ENCODE measurements around the gene PRR13.
"Not testable (repeated sequence)": the region's sequence is repeated elsewhere in the genome, so short reads cannot be mapped to it uniquely, and the experiment has no call there.

The PRR13 gene

DNA sequence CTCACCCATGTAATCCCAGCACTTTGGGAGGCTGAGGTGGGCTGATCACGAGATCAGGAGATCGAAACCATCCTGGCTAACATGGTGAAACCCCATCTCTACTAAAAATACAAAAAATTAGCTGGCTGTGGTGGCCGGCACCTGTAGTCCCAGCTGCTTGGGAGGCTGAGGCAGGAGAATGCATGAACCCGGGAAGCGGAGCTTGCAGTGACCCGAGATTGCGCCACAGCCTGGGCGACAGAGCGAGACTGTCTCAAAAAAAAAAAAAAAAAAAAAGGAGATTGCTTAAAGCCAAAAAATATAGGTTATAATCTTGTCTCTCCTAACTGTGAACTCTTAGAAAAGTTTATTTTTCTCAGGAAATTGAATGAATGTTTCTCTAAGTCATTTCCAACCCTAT, 6.2 kb upstream of the PRR13 start:
- H3K4me3 ChIP-seq (ENCODE audit: low read depth, low read length) = not testable (repeated sequence)

DNA sequence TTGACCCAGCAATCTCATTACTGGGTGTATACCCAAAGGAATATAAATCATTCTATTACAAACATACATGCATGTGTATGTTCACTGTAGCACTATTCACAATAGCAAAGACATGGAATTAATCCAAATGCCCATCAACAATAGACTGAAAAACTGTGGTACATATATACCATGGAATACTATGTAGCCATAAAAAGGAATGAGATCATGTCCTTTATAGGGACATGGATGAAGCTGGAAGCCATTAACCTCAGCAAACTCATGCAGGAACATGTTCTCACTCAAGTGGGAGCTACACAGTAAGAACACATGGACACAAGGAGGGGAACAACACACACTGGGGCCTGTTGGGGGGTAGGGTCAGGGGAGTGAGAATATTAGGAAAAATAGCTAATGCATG, 2.0 kb upstream of the PRR13 start:
- H3K4me3 ChIP-seq (ENCODE audit: low read depth, low read length) = not testable (repeated sequence)

DNA sequence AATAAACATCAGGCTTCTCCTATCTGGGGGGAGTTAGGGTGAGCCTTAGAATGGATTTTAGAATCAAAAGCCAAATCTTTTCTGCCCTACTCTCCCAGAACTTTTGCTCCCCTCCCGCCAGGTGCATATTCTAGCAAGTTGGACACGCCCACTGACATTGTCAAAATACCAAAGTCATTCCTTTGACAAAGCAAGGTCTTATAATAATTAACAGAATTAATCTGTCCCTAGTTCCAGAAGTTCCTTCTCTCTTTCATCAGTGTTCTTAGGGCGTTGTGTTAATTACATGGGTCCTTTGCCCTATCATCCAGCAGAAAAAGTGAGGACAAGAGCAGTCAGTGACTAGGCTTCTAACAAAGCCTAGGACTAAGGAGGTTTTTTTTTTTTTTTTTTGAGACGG, 2.4 kb downstream of the PRR13 start:
- H3K4me3 ChIP-seq (ENCODE audit: low read depth, low read length) = no peak overlapping the region

DNA sequence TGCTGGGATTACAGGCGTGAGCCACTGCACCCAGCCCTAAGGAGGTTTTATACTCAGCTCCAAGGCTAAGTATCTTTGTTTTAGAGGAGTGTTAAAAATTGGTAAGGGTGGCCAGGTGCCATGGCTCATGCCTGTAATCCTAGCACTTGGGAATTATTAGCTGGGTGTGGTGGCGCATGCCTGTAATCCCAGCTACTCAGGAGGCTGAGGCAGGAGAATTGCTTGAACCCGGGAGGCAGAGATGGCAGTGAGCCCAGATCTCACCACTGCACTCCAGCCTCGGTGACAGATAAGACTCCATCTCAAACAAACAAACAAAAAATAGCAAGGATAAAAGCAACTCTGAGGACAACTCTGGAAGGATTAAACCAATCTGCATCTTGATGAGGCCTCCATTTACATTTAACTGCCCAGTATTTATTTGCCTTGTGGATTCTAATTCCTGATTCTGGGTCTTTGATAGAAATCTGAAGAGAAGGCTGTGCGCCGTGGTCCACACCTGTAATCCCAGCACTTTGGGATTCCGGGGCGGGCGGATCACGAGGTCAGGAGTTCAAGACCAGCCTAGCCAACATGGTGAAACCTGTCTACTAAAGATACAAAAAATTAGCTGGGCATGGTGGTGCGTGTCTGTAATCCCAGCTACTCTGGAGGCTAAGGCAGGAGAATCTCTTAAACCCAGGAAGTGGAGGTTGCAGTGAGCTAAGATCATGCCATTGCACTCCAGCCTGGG, 3.2 kb downstream of the PRR13 start:
- H3K4me3 ChIP-seq (ENCODE audit: low read depth, low read length) = not testable (repeated sequence)

DNA sequence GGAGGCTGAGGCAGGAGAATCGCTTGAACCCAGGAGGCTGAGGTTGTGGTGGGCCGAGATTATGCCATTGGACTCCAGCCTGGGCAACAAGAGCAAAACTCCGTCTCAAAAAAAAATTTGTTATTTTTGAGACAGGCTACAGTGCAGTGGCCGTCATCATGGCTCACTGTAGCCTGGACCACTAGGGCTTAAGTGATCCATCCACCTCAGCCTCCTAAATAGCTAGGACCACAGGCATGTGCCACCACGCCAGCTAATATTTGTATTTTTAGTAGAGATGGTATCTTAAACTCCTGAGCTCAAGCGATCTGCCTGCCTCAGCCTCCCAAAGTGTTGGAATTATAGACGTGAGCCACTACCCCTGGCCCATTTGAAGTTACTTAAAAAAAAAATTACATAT, 9.4 kb downstream of the PRR13 start:
- H3K4me3 ChIP-seq (ENCODE audit: low read depth, low read length) = no peak overlapping the region

DNA sequence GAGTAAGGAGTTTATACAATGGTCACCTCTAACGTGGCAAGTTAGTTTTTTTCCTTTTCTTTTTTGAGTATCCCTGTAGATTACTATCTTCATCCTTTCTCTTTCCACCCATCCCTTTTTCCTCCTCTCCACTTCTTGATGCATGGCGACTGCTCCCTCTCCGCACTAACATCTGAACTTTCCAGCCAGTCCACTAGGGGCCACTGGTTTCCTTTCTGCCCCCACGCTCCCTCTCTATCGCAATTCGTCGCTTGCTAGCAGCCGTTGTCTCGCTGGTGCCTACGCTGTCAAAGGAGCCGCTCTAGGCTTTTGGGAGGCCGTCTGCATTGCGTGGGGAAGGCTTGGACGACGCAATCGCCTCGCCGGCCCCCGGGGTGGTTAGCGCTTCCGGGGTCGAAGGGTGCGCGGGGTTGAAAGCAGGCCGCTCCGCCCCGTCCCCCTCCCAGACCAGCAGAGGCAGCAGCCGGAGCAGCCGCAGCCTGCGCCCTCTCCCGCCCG, 10.2 kb downstream of the PRR13 start, which contains the start of gene PCBP2:
PCBP2 (plus strand) TSS at position 442 of the 498 bp plus-strand sequence. CDS start 2,699 bp downstream, outside the sequence.
- peak within 1 kb of the TSS; percentile 81 for H3K4me3 ChIP-seq (ENCODE audit: low read depth, low read length)

DNA sequence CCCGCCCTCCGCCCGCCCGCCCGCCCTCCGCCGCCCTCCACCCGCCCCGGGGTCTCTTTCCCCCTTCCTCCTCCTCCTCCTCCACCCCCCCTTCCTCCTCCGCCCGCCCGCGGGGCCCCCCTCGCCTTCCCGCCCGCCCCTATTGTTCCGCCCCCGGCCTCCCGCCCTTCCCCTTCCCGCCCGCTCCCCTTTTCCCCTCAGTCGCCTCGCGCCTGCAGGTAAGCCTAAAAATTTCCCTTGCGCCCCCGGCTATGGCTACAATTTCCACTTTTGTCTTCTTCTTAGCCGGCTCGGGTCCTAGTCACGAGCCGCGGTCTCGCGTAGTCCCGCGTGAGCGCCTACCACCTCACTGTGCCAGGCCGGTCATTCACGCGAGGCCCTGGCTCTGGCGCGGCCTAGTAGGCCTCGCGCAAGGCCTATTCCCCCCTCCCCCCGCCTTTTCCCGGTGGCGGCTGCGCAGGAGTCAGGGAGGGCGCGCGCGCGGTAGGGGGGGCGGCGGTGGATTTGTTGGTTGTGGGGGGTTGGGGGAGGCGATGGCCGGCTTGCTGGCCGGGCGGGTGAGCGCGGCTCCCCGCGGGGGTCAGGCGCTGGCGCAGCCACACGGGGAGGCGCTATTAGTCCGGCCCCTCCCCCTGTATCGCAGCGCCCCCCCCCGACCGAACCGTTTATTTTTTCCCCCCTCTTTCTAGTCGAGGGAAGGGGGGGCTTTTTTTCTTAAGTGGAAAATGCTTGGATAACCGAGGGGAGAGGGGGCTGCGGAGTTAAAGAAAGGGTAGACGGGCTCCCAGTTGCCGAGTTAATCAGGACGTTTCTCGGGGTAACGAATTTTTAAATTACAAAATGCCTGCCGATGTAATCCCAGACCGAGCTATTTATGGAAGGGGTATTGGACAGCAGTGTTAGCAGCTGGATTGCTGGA, 10.9 kb downstream of the PRR13 start:
- peak overlapping the region; percentile 81 for H3K4me3 ChIP-seq (ENCODE audit: low read depth, low read length)

DNA sequence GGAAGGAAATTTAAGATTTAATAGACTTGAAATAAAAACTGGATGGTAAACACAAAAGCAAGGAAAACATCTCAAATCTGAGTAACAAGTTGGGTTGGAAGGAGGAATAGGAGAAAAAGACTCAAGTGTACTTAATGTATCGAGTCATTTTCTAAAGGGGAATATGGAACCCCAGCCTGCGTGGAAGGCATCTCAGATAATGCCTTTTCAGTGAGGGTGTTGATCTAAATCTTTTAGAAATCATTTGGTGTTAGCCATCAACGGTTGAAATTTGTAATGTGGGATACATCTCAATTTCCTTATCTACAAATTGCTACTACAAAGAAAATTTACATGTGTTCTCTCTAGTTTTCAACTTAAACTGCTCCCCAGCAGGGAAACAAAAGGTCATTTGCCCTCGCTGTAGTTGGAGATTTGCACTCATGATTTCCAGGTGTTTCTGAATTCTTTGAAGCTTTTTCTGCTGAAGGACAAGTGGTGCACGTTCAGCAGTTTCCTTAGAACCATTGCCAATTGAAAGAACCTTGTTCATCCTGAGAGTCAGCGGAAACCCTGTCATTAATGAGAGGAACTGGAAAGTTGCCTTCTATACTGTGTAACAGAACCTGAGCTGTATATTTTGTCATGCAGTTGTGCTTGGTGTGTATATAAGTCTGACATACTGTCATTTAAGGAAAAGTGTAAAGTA, 12.6 kb downstream of the PRR13 start:
- H3K4me3 ChIP-seq (ENCODE audit: low read depth, low read length) = no peak overlapping the region

DNA sequence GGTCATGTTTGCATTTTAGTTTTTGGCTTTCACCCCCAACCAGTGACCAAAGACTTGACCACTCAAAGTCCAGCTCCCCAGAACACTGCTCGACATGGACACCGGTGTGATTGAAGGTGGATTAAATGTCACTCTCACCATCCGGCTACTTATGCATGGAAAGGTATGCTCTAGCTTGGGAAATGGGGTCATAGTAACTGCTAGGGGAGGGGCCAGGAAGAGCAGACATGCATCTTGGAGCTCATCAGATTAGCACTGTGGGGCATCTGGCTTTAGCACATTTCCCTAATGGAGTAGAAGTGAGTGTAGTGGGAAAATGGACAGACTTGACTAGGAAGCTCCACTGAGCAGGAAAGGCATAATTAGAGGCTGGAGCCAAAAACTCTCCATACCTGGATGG, 13.2 kb downstream of the PRR13 start:
- H3K4me3 ChIP-seq (ENCODE audit: low read depth, low read length) = no peak overlapping the region

DNA sequence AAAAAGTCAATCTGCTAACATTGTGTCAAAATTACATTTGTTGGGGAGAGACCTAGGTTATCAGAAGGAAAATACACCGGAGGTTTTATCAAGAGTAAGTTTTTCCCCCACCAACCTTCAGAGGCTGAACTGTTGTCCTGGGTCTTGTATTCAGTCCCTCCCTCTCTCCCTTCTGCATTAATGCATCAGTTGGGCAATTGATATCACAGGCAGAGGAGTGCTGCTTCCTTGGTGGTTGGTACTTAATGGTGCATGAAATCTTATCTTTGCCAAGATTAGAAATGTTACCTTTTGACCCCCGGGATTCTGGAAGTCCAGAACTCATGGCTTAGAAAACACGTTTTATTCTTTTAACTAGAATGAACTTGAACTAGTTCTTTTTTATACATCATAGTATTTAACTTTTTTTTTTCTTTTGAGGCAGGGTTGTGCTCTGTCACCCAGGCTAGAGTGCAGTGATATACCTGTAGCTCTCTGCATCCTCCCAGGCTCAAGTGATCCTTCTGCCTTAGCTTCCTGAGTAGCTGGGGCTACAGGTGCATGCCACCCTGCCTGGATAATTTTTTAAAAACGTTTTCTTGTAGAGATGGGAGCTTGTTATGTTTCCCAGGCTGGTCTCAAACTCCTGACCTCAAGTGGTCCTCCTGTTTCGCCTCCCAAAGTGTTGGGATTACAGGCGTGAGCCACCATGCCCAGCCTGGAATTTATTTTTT, 15.3 kb downstream of the PRR13 start:
- H3K4me3 ChIP-seq (ENCODE audit: low read depth, low read length) = no peak overlapping the region

DNA sequence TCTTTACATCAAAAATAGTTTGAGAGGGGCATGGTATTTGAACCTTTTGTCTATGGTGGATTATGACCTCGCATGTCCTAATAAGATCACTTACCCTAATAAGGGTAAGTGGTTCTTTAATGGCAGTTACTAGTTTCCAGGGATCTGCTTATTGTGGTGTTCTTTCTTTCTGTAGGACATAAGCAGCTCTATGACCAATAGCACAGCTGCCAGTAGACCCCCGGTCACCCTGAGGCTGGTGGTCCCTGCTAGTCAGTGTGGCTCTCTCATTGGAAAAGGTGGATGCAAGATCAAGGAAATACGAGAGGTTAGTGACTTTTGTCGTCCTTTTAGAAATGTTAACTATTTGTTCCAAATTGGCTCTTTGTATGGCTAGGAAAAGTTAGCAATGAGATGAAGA, 17.6 kb downstream of the PRR13 start:
- H3K4me3 ChIP-seq (ENCODE audit: low read depth, low read length) = no peak overlapping the region

DNA sequence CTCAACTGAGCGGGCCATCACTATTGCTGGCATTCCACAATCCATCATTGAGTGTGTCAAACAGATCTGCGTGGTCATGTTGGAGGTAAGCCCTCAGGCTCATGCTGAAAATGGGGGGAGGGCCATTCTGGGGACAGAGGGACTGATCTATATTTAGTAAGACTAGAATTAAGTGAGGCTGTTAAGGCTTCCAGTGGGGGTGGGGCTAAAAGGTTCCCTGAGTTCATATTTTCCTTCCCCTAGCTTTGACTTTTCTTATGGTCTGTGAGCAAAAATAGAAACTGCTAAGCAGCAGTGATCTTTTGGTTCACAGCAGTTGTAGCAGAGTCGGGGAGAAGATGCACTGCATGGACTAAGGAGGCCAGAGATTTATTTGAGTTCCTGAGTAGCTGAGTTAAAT, 19.5 kb downstream of the PRR13 start:
- H3K4me3 ChIP-seq (ENCODE audit: low read depth, low read length) = no peak overlapping the region

DNA sequence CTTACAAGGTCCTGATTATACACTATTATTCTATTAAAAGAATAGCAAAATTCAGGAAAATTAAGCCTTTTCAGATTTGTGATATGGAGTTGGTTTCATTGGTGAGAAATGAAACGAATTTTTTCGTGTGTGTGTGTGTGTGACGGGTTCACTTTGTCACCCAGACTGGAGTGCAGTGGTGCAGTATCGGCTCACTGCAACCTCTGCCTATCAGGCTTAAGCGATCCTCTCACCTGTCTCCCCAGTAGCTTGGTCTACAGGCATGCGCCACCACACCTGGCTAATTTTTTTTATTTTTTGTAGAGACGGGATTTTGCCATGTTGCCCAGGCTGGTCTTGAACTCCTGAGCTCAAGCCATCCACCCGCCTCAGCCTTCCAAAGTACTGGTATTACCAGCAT, 20.1 kb downstream of the PRR13 start:
- no peak overlapping the region for H3K4me3 ChIP-seq (ENCODE audit: low read depth, low read length)

DNA sequence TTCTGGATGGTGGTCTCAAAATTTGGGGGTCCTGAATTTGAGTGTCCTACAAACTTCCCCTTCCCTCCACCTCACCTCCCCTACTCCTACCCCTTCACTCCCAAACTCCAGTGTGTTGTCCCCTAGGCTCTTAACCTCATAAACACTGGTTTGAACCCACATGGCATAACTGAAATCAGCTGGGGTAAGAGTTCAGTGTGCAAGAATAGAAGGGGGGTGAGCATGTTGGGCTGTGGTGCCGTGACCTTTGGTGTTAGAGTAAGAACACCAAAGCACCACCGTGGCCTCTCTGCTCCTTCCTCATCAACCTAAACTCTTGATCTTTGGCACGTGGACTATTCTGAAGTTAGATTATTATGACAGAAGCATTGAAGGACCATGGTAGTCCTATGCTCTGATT, 21.4 kb downstream of the PRR13 start:
- H3K4me3 ChIP-seq (ENCODE audit: low read depth, low read length) = no peak overlapping the region

DNA sequence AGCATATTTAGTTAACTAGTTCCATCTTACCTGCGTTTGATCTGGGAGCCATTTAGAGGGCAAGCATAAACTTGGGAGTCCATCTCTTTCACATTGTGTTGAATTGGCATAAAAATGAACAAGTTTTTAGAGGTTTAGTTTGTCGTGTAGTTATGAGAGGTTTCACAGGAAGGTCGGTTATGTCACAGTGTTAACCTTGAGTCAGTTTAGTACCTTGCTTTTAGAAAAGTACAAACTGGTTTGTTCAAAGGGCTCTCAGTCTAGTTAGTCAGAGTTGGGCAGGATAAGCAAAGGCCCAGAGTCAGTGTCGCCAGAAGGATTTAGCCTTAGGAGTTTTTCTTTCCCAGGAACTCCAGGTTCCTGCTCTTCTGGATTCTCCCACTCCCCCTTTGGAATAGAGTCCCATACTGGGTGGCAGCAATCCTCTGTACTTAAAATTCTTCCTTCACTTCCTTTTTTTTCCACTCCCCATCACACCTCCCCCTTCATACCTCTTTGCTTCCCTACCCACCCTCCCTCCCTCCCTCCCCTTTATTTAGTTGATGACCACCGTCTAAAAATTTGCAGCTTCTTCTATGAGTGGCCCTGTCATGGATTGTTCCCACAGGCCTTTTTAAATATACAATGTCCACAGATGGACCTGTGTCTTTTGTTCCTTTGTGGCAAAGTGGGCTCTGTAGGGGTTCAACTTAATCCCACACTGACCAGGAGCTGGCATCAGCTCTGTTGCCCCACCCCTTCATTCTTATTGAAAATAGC, 22.4 kb downstream of the PRR13 start:
- no peak overlapping the region for H3K4me3 ChIP-seq (ENCODE audit: low read depth, low read length)

DNA sequence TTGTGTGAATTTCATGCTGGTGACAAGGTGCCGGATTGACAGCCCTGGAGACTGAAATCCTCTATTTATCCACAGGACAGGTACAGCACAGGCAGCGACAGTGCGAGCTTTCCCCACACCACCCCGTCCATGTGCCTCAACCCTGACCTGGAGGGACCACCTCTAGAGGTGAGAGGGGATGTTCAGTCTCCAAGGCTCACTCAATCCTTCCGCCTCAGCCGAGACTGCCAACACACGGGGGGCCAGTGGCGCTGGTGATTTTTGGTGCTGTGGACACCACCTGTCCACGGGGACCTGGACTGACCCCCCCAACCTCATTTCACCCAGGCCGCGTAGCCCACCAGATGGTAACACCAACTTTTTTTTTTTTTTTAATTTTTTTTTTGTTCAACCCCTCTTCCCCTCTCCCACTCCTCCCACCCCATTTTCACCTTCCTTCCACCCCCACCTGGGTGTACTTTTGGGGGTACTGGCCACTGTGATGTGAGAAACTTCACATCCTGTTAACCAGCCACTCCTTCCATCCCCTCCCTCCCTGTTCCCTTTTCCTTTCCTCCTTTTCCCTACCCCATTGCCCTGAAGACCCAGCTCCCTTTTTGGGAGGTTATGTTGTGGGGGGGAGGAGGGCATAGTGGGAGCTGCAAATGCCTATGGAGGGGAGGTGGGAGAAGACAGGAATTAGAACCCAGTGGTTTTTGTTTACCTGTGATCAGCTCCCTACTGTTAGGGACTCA, 23.3 kb downstream of the PRR13 start:
- H3K4me3 ChIP-seq (ENCODE audit: low read depth, low read length) = no peak overlapping the region

DNA sequence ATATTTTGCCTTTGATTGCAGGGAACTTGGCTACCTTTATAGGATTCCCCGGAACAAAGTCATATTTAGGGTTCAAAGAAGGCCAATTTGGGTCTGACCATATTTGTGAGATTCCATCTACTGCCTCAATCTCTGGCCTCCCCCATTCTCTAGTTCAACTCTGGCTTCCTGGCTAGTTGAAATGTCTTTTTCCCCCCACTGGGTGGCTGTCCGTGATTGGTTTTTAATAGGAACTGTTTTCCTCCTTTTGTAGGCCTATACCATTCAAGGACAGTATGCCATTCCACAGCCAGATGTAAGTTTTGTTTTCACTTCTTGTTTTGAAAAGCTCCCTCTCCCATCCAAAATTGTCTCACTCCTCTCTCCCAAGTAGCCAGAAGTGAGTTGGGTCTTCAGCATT, 24.1 kb downstream of the PRR13 start:
- no peak overlapping the region for H3K4me3 ChIP-seq (ENCODE audit: low read depth, low read length)

DNA sequence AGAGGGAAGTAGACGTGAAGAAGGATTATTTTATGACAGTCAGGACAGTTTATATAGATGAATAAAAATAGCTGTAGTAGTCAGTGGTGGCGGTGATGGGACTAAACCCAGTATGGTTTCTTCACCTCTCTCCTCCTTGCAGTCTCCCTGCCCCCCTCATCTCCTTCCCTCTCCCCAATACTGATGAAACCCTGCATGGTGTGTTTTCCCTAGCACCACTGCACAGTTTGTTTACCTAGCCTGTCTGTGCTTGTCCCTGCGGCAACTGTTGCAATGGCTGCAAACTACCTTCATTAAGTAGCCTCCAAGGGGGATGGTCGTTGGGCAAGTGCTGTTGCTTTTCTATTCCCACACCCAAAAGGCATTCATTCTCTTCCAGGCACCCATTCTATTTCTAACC, 25.1 kb downstream of the PRR13 start:
- H3K4me3 ChIP-seq (ENCODE audit: low read depth, low read length) = no peak overlapping the region

DNA sequence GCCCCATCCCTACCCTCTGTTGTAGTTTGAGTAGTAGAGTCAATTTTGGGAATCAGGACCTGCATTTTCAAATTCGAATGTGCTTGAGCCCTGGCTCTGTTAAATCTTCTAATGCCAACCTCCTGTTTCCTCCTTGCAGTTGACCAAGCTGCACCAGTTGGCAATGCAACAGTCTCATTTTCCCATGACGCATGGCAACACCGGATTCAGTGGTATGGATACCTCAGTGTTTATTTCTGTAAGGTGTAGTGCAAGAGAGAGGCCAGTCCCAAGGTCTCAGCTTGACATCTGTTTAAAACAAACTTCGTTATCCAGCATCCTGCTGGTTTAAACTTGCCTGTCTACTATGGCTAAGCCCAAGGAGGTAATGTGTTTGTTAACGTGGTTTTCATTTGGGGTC, 25.5 kb downstream of the PRR13 start:
- no peak overlapping the region for H3K4me3 ChIP-seq (ENCODE audit: low read depth, low read length)

All from iPS-11a (cell line).